ENCODE measurements around the gene PADI3.

PADI3 gene, protein sequence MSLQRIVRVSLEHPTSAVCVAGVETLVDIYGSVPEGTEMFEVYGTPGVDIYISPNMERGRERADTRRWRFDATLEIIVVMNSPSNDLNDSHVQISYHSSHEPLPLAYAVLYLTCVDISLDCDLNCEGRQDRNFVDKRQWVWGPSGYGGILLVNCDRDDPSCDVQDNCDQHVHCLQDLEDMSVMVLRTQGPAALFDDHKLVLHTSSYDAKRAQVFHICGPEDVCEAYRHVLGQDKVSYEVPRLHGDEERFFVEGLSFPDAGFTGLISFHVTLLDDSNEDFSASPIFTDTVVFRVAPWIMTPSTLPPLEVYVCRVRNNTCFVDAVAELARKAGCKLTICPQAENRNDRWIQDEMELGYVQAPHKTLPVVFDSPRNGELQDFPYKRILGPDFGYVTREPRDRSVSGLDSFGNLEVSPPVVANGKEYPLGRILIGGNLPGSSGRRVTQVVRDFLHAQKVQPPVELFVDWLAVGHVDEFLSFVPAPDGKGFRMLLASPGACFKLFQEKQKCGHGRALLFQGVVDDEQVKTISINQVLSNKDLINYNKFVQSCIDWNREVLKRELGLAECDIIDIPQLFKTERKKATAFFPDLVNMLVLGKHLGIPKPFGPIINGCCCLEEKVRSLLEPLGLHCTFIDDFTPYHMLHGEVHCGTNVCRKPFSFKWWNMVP

DNA sequence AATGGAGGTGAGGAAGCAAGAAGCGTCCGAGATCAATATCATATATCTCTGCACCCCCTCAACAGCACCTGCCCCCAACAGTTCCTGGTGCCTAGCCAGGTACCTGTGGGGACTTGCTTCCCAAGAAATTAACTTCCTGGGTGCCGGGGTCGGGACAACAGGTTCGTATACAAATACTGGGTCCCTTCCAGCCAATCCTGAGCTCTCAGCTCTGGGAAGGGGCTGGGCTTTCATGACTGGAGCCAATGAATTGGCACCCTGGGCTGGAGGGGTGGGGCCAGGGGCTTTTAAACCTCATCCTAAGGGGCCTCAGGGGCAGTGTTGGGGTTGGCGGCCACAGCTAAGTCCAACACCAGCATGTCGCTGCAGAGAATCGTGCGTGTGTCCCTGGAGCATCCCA lies at the start of gene PADI3:
Gene PADI3 (plus strand): TSS at position 318 of the 400 bp plus-strand sequence. CDS start 40 bp downstream, at position 358.
- no peak for DNase-seq (ENCODE audit: low spot score)

DNA sequence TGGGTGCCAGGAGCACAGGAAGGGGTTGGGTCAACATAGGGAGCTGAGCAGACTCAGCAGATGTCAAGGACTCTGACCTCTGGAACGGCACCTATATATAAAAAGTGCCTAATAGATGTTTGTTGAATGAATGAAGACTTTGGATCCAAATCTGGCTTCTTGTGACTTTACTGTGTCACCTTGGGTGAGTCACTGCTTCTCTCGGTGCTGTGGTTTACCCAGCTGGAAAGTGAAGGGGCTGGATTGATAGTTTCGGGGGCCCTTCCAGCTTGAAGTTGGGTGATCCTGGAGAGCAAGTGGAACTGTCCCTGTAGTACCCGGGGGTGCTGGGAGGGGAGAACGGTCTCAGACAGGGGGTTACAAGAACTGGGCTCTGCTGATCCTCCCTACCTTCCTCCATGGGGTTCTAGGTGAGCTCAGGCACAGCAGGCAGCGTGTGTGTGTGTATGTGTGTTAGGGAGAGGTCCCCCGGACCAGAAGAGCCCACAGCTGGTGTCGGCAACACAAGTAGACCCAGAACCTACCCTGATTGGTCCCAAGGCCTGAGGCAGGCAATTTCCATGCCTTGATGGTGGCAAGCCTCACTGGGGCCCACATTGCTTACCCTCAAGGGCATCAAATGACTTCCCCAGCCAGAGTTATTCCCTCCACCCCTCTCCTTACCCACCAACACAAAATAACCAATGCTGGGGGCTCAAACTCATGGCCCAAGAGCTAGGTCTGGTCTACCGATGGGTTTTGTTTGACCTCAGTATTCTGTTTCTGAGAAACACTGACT lies 49.4 kb upstream of the PADI3 start:
- no peak for DNase-seq (ENCODE audit: low spot score)

DNA sequence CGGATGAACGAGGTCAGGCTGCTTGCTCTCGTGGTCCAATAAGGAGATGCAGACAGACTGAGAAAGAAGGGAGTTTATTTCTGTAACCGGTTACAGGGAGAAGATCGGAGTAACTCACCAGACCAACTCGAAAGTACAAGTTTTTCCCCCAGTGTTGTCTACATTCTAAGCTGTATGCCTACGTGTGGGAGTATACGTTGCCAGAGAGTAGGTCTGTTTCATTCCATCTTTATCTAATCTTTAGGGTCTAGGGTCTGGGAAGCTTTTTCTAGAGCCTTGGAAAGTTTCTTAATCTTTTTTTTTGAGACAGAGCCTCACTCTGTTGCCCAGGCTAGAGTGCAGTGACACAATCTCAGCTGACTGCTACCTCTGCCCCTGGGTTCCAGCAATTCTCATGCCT lies 48.7 kb upstream of the PADI3 start:
- no peak for DNase-seq (ENCODE audit: low spot score)

DNA sequence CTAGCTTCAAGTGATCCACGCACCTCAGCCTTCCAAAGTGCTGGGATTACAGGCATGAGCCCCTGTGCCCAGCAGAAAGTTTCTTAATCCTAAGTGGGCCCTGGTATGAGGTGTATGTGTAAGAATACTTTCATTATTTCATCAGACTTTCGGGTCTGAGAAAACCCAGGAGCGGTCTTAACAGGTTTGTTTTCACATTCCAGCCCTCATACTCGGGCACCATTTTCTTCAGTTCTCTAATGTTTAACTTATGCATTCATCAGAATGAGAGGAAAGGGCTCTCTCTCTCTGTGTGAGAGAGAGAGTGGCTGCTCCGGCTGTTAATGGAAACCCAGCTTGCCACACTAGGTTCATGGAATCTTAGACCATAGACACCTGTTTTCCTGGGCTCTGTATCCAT lies 48.1 kb upstream of the PADI3 start:
- DNase-seq (ENCODE audit: low spot score) = no peak

DNA sequence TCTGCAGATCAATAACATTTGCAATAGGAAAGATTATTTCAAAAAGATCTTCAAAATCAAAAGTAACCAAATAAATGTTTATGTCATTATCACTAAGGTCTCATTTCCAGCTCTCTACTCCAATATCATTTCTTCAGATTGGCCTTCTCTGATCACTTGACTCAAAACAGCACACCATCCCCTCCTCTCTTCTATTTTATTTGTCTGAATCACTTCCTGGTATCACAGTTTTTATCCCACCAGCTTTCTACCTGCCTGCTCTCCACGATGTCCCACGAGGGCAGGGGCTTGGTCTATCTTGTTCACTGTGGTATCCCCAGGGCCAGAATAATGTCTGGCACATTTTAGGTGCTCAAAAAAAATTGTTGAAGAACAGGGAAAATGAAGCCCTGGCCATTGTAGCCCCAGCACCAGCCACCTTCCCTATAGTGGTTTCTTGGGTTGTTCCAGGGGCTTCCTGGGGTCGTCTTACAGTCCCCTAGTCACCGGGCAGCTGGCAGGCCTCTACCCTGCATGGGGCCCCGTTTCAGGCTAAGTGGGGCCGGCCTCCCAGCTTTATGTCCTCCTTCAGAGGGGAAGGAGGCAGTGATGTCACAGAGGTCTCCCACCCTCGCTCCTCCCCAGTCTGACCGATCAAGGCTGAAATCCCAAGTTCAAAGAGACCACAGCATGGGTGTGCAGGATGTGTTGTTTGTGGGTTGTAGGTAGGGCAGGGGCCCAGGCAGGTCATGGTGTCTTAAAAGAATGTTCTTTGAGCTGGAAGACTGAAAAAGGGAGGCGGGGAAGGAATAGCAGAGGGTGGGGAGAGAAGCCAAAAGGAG lies 47.5 kb upstream of the PADI3 start:
- DNase-seq (ENCODE audit: low spot score) = no peak

DNA sequence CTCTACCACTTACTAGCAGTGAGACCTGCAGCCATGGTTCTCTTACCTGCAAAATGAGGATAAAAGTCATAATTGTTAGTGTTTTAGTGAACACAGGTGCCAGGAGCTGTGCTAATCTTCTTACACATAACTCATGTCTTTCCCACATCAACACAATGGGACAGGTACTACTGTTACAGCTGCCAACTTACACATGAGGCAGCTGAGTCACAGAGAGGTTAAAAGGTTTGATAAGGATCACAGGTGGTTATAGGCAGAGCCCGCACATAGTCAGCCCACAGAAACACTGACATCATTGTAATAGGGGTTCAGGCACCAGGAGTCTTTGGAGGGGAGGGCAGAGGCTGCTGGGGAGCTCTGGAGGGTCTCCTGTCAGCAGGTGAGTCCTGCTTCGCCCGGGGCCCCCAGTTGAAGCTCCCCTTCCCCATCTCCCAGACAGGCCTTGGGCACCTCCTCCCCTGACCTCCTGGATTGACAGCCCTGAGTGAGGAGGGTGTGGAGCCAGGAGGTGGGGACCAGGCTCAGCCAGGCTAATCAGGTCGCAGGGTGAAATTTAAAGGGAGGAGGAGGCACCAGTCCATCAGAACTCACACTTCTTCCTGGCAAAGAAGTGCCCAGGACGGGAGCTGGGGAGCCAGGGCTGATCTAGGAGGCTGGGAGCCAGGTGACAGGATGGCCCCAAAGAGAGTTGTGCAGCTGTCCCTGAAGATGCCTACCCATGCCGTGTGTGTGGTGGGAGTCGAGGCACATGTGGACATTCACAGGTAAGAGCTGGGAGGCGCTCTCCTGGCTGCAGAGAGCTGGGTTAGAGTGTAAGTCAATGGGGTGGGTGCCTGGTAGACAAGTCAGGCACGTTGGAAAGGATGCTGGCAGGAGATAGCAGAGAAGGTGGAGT lies 44.1 kb upstream of the PADI3 start, which contains the start of gene PADI1:
Gene PADI1 (plus strand): TSS at position 583 of the 895 bp plus-strand sequence. CDS start 90 bp downstream, at position 673.
- DNase-seq (ENCODE audit: low spot score) = no peak

DNA sequence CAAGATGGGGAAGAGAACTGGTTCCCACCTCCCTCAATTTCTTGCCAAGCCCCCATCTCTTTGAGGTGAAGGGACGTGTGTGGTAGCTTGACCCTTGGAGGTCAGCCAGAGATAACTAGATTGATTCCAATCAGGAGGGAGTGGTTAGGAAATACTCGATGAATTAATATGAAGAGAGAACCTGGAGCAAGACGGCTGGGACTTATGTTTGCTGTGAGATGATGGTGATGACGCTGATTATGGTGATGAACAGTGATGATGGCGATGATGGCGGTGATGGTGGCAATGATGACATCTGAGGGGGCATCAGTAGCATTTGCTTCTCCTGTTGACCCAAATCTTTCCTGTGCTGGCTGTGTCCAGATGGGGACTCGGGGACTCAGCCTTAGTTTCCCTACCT lies 43.2 kb upstream of the PADI3 start:
- DNase-seq (ENCODE audit: low spot score) = no peak

DNA sequence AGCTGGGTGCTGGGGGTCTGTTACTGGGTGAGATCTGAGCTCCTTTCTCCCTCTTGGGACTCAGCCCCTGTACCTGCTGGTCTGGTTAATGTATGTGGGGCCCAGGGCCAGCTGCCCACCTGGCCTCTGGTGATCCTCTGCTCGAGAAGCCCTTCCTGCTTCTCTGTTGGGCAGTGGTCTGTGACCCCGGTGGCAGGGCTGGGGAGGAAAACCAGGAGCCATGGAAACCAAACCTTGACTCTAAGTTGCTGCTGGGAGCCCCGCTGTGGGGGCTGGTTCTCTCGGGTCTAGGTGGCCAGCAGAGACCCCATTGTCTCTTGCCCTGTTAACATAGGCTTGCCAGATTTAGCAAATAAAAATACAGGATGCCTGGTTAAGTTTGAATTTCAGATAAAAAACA lies 42.7 kb upstream of the PADI3 start:
- no peak for DNase-seq (ENCODE audit: low spot score)

DNA sequence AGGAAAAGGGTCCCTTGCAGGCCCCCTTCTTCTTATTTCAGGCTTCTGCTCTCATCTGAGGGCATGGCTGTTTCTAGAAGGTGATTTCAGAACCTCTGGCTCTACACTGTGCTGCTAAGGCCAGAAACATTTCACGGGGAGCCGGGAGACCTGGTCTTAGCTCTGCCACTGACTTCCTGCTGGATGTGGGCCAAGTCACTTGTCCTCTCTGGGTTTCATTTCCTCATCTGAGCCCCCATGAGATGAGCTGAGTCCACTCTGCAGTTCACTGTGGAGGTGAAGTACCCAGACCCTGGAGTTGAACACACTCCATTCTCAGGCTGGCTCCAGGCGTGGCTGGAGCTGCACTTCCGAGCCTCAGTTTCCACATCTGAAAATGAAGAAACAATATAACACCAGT lies 41.9 kb upstream of the PADI3 start:
- DNase-seq (ENCODE audit: low spot score) = no peak

DNA sequence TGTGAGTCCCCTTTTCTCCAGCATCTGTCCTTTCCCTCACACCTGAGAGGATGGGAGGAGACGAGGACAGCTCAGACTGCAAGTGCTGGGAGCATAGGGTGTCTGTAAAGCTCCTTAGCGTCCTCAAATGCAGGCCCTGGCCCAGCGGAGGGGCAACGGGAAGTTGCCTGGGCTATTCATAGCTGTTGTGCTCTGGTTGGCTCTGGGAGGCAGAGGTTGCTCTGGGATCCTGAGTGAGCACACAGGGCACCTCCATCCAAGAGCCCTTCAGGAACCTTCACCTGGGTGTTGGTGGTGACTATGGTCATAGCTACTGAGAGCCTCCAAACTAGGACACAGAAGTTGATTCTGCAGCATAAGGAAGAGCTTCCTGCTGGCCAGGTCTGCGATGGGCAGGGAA lies 41.4 kb upstream of the PADI3 start:
- no peak for DNase-seq (ENCODE audit: low spot score)

DNA sequence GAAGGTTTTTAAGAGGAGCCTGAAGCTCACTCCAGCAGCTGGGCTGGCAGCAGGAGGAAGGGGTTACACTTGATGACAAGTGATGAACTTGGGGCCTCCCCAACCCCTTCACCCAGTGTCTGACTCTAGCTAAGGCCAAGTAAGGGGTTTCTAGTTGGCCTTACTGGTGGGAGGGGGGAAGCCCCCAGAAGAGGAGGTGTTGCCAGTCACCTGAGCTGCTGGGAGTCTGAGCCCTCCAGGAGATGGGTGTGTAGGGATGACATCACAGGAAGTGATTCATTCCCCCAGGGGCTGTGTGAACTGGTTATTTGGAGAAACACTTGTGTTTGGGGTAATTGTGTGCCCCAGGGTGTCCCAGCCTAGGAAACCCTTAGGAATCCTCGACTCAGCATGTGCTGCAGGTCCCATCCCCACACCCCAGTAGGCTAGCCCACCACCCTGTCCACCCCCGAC lies 40.9 kb upstream of the PADI3 start:
- no peak for DNase-seq (ENCODE audit: low spot score)

DNA sequence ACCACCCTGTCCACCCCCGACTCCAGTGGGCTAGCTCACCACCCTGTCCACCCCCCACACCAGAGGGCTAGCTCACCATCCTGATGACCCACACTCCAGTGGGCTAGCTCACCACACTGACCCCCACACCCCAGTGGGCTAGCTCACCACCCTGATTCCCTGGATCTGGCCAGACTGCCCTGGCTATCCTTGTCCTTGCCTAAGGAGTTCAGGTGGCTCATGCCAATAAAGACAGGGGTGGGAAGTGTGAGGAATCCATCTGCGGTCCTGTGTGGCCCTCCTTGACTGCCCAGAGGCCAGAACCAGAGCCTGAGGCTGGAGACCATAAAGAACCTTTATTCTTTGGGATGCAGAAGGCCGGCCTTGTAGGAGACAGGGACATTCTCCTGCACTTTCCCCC lies 40.4 kb upstream of the PADI3 start:
- DNase-seq (ENCODE audit: low spot score) = no peak

DNA sequence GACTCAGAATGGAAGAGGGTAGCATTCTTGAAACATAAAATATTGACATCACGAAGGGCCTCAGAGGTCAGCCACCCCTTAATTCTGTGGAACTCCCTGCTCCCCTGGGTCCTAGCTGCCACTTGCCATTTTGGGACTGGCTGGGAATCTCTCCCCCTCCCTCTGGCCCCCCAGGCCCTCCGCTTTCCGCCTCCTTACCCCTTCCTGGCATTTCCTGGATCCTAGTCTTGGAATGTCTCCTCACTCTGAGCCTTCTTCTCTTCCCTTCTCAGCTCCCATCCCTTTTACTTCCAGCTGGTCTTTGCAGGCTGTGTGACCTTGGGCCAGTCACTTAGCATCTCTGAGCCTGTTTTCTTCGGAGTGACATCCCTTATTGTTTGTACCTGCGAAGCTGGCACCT lies 39.5 kb upstream of the PADI3 start:
- DNase-seq (ENCODE audit: low spot score) = no peak

DNA sequence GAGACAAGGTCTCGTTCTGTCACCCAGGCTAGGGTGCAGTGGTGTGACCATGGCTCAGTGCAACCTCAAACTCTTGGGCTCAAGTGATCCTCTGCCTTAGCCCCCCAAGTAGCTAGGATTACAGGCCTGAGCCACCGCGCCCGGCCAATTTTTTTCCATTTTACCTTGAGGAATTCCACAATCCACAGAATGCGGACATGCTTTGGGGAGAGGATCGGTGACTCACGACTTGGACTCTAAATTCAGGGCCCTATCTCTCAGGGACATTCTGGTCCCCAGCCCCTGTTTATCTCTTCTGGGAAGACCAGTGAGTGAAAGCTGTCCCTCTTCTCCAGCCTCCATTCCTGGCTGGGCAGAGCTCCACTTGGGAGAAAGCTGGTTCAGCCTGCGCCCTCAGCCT lies 38.7 kb upstream of the PADI3 start:
- DNase-seq (ENCODE audit: low spot score) = no peak

DNA sequence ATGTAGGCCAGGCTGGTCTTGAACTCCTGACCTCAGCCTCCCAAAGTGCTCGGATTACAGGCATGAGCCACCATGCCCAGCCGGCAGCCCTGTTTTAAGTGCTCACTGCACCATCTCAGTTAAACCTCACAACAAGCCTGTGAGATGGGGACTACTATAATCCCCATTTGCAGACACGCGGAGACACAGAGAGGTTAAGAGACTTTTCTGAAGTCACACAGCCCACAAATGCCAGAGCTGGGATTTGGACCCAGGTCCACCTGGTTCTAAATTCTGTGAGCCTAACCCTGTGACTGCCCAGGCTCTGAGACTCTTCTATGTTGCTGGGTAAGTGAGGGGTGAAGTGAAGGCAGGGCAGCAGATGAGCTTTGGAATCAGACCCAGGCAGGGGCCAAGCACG lies 37.5 kb upstream of the PADI3 start:
- no peak for DNase-seq (ENCODE audit: low spot score)

DNA sequence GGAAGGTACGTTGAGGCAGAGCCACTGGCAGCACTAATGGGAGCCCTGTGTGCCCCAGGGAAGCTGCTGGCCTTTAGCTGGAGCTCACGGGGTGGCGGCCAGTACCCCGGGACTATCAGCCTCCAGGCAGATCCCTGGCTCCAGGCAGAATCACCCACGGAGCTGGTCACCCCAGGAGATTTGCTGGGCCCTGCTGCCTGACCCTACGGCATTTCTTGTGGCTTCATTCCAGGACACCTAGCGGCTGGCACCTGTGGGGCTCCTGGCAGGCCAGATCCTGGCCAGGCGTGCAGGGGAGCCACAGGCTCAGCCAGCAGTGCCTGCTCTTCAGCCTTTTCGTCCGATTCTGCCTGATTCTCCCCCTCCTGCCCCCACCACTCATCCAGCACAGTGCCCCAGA lies 36.9 kb upstream of the PADI3 start:
- no peak for DNase-seq (ENCODE audit: low spot score)

DNA sequence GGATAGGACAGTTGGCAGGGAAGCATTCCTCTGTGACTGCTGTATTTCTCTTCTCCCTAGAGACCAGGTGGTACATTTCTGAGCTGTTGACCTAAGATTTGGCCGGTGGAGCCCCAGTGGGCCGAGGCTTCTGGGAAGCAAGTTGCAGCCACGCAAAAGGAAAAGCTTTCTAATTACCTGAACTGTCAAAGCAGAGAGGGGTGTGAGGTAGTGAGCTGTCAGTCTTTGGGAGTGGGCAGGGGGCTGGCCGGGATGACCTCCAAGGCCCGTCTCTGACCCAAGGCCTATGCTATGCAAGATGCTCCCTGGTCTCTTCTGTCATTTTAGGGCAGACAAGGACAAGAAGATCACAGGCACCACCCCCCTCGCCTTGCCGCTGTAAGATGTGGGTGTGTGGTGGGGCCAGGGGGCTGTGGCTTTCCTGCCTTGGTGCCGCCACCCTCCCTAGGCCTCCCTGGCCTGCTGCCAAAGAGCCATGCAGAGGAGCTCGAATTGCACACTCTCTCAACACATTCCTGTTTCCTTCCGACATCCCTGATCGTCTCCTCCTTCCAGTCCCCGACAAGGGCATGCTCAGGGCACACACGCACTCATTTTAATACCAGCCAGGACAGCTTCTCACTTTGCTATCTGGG lies 36.3 kb upstream of the PADI3 start:
- no peak for DNase-seq (ENCODE audit: low spot score)

DNA sequence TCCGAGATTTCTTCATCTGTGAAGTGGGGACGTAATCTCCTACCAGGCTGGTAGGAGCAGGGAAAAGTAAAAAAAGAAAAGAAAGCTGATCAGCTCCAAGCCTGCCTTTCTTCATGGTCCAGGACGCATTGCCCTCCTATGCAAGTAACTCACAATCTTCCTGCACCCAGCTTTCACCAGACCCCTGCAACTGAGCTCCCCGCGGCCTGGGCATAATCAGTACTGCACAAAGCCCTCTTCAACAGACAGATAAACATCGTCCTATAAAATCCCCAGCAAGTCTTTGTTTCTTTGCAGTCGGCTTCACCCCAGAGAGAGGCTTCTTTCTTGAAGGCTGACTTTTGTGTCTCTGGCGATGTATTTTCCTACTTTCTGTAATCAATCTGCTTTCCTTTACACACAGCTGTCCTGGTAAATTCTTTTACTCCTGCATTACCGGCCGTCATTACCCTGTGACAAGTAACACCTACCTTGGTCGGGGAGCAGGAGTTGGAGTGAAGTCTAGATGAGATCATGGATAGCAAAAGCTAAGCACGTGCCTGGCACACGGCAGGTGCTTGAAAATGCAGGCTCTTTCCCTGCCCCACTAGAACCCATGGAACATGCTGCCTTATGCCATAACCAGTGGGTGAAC lies 35.6 kb upstream of the PADI3 start:
- no peak for DNase-seq (ENCODE audit: low spot score)

DNA sequence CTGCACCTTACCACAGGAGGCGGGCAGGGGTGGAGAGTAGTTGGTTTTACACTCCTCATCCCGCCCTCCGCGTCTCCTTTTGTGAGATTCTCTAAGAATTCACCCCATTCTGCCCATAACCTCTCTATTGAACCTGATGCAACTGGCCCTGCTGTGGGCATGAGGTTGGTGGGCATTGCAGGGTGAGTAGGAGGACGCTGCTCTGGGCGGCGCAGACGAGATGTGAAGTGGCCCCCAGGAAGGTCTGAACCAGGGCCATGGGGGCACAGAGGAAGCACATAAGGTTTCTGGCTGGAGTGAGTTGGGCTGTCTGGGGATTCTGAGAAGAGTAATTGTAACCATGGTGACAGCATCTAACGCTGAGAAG lies 35.1 kb upstream of the PADI3 start:
- no peak for DNase-seq (ENCODE audit: low spot score)

All from D341Med (cell line).